HFFc6 (cell line): ENCODE measurements around the gene TEX13A. TPM values are rescaled to one million over a fixed set of nuclear protein-coding genes. Genes with fewer than 3 reads are reported as not detected.

Experiments used
- DNase-seq: peaks from one replicate; pipeline ENCODE4 v3.0.0-alpha.2; 2018
- H3K27ac Mint-ChIP-seq: 2 replicates; pipeline ENCODE4 v1.8.0; 2020; ENCODE audit warnings: mild to moderate bottlenecking, mixed read lengths
- H3K27me3 Mint-ChIP-seq: 2 replicates; pipeline ENCODE4 v1.8.0; 2021; ENCODE audit warnings: mild to moderate bottlenecking, moderate library complexity, mixed read lengths; ENCODE audit not compliant: insufficient read depth
- H3K36me3 Mint-ChIP-seq: 2 replicates; pipeline ENCODE4 v1.8.0; 2021; ENCODE audit warnings: low read depth, mixed read lengths
- H3K4me1 Mint-ChIP-seq: 2 replicates; pipeline ENCODE4 v1.8.0; 2020; ENCODE audit warnings: low read depth, mixed read lengths
- H3K4me3 Mint-ChIP-seq: 2 replicates; pipeline ENCODE4 v1.8.0; 2020; ENCODE audit warnings: mild to moderate bottlenecking, moderate library complexity, mixed read lengths
- H3K9me3 Mint-ChIP-seq: 2 replicates; pipeline ENCODE4 v1.8.0; 2020; ENCODE audit warnings: mild to moderate bottlenecking, mixed read lengths
- total RNA-seq, 6 experiments: library from RNA; stranded (reverse); fragmentation: NEBNext Ultra II Directional; extraction: Animal tissue kit (Norgen Biotek cat#: 25700); gene quantifications; 2 replicates in 1 of 6; 3 replicates in 5 of 6; pipeline ENCODE4 v1.2.3, GENCODE V29; 2021
- TF ChIP-seq, protein P1 (sequence below): fragments of 200-600 bp; sonication (generic); IDR thresholded peaks from 2 replicates; pipeline ENCODE4 v1.5.0; 2021; ENCODE audit warnings: antibody characterized with exemption, mild to moderate bottlenecking

The TEX13A gene
- total RNA-seq, 6 experiments from 2014 or later, result not detected

DNA sequence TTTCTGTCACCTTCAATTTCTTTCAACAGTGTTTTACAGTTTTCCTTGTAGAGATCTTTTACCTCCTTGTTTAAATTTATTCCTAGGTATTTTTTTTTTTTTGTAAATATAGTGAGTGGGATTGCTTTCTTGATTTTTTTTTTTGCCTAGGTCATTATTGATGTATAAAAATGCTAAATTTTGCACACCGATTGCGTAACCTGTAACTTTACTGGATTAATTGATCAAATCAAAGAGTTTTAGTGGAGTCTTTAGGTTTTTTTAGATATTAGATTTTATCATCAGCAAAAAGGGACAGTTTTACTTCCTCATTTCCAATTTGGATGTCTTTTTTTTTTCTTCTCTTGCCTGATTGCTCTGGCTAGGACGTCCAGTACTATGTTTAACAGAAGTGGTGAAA, 40.9 kb downstream of the TEX13A start:
- Mint-ChIP-seq H3K4me1 (no peaks in the 10 kb centered on the region), H3K27me3 (no peaks in the 10 kb centered on the region), H3K27ac (no peak overlapping the region), H3K9me3 (no peaks in the 10 kb centered on the region; the same call in none of the 2 replicates), H3K36me3 (no peaks in the 10 kb centered on the region), H3K4me3 (no peak overlapping the region)
- no peak for DNase-seq
- TF ChIP-seq, protein P1, sequence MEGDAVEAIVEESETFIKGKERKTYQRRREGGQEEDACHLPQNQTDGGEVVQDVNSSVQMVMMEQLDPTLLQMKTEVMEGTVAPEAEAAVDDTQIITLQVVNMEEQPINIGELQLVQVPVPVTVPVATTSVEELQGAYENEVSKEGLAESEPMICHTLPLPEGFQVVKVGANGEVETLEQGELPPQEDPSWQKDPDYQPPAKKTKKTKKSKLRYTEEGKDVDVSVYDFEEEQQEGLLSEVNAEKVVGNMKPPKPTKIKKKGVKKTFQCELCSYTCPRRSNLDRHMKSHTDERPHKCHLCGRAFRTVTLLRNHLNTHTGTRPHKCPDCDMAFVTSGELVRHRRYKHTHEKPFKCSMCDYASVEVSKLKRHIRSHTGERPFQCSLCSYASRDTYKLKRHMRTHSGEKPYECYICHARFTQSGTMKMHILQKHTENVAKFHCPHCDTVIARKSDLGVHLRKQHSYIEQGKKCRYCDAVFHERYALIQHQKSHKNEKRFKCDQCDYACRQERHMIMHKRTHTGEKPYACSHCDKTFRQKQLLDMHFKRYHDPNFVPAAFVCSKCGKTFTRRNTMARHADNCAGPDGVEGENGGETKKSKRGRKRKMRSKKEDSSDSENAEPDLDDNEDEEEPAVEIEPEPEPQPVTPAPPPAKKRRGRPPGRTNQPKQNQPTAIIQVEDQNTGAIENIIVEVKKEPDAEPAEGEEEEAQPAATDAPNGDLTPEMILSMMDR, result no peak

DNA sequence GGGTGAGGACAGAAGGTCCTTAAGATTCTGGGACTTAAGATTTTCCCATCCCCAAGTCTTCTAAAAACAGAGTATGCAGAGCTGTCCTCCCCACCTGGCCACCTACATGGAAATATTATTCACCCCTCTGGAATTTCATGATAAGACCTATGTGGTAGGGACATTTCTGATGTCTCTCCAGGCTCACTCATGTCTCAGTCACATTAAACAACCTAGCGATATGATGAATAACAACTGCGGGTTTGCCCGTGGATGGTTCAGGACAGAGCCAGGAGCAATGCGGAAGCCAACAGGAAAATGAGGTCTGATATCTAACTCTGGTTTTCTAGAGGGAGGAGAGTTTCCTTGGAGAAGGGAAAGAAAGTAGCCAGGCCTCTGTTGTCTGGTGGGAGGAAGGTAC, 47.4 kb downstream of the TEX13A start:
- TF ChIP-seq, protein P1, result no peak
- no peak overlapping the region for H3K4me3 Mint-ChIP-seq
- H3K27ac Mint-ChIP-seq, result no peak overlapping the region
- no peaks in the 10 kb centered on the region for H3K27me3 Mint-ChIP-seq
- peaks cover 2% of the 10 kb centered on the region for H3K9me3 Mint-ChIP-seq
- H3K4me1 Mint-ChIP-seq, result no peaks in the 10 kb centered on the region
- H3K36me3 Mint-ChIP-seq, result no peaks in the 10 kb centered on the region
- DNase-seq, result no peak
